ENCODE data around the gene ME1.

The ME1 gene

GRCh38 chr6:83430611-83431544 is at the start of gene ME1:
TSS of gene ME1 (minus strand) at chr6:83431051. CDS start at chr6:83430954, 97 bp downstream.
- peaks cover 0 to 35% (median 28%) of the 10 kb centered on the region in 5 donors for H3K4me1 ChIP-seq (ENCODE audit: control insufficient read depth in 5 of 5, insufficient read depth in 5 of 5, low read length in 5 of 5)
- peak within 1 kb of the TSS; percentile 82 for H3K27ac ChIP-seq (ENCODE audit: low read depth, low read length)

GRCh38 chr6:83480470-83480869 is 49.6 kb upstream of the ME1 start:
- H3K4me3 ChIP-seq (ENCODE audit: low read depth in 1 of 5, low read length in 5 of 5), result no peak overlapping the region

More at GRCh38 chr6:83430611-83431544, at the start of gene ME1:
- Histone ChIP-seq H3K27me3 (ENCODE audit: control insufficient read depth in 5 of 5, insufficient read depth in 4 of 5, low read length in 5 of 5) (no peaks in the 10 kb centered on the region), H3K9me3 (ENCODE audit: control insufficient read depth in 5 of 5, low read length in 5 of 5) (no peaks in the 10 kb centered on the region), H3K4me3 (ENCODE audit: low read depth in 1 of 5, low read length in 5 of 5) (peak within 1 kb of the TSS; percentile 65 to 91 (median 78)), H3K36me3 (ENCODE audit: control insufficient read depth in 5 of 5, insufficient read depth in 5 of 5, low read length in 5 of 5) (no peaks in the 10 kb centered on the region), H3K9ac (ENCODE audit: low read length in 5 of 5) (peak within 1 kb of the TSS; percentile 79 to 92 (median 87))

GRCh38 chr6:83479389-83479788 is 48.5 kb upstream of the ME1 start:
- peaks cover 0 to 12% (median 4%) of the 10 kb centered on the region in 5 donors for H3K4me1 ChIP-seq (ENCODE audit: control insufficient read depth in 5 of 5, insufficient read depth in 5 of 5, low read length in 5 of 5)
- H3K27ac ChIP-seq (ENCODE audit: low read depth, low read length), result no peak overlapping the region
- H3K27me3 ChIP-seq (ENCODE audit: control insufficient read depth in 5 of 5, insufficient read depth in 4 of 5, low read length in 5 of 5), result no peaks in the 10 kb centered on the region
- H3K9me3 ChIP-seq (ENCODE audit: control insufficient read depth in 5 of 5, low read length in 5 of 5), result no peaks in the 10 kb centered on the region
- no peak overlapping the region for H3K4me3 ChIP-seq (ENCODE audit: low read depth in 1 of 5, low read length in 5 of 5)
- no peak overlapping the region for H3K9ac ChIP-seq (ENCODE audit: low read length in 5 of 5)
- H3K36me3 ChIP-seq (ENCODE audit: control insufficient read depth in 5 of 5, insufficient read depth in 5 of 5, low read length in 5 of 5), result no peaks in the 10 kb centered on the region

More at GRCh38 chr6:83480470-83480869, 49.6 kb upstream of the ME1 start:
- Histone ChIP-seq H3K27ac (ENCODE audit: low read depth, low read length) (no peak overlapping the region), H3K9me3 (ENCODE audit: control insufficient read depth in 5 of 5, low read length in 5 of 5) (no peaks in the 10 kb centered on the region), H3K9ac (ENCODE audit: low read length in 5 of 5) (no peak overlapping the region), H3K4me1 (ENCODE audit: control insufficient read depth in 5 of 5, insufficient read depth in 5 of 5, low read length in 5 of 5) (peaks cover 0 to 6% (median 0%) of the 10 kb centered on the region in 5 donors), H3K27me3 (ENCODE audit: control insufficient read depth in 5 of 5, insufficient read depth in 4 of 5, low read length in 5 of 5) (no peaks in the 10 kb centered on the region), H3K36me3 (ENCODE audit: control insufficient read depth in 5 of 5, insufficient read depth in 5 of 5, low read length in 5 of 5) (no peaks in the 10 kb centered on the region)

GRCh38 chr6:83476971-83477370 is 46.1 kb upstream of the ME1 start:
- Histone ChIP-seq H3K27me3 (ENCODE audit: control insufficient read depth in 5 of 5, insufficient read depth in 4 of 5, low read length in 5 of 5) (no peaks in the 10 kb centered on the region), H3K9me3 (ENCODE audit: control insufficient read depth in 5 of 5, low read length in 5 of 5) (no peaks in the 10 kb centered on the region), H3K4me3 (ENCODE audit: low read depth in 1 of 5, low read length in 5 of 5) (no peak overlapping the region), H3K27ac (ENCODE audit: low read depth, low read length) (no peak overlapping the region), H3K36me3 (ENCODE audit: control insufficient read depth in 5 of 5, insufficient read depth in 5 of 5, low read length in 5 of 5) (no peaks in the 10 kb centered on the region), H3K4me1 (ENCODE audit: control insufficient read depth in 5 of 5, insufficient read depth in 5 of 5, low read length in 5 of 5) (peaks cover 3 to 25% (median 8%) of the 10 kb centered on the region in 5 donors), H3K9ac (ENCODE audit: low read length in 5 of 5) (no peak overlapping the region)

- H3K36me3 ChIP-seq (ENCODE audit: control insufficient read depth in 5 of 5, insufficient read depth in 5 of 5, low read length in 5 of 5), result no peaks in the 10 kb centered on the region
- peak overlapping the region; percentile 33 for H3K27ac ChIP-seq (ENCODE audit: low read depth, low read length)
- H3K4me1 ChIP-seq (ENCODE audit: control insufficient read depth in 5 of 5, insufficient read depth in 5 of 5, low read length in 5 of 5), result peaks cover 3 to 19% (median 8%) of the 10 kb centered on the region in 5 donors
- peak overlapping the region in 2 of 5 donors; percentile 16 to 37 for H3K4me3 ChIP-seq (ENCODE audit: low read depth in 1 of 5, low read length in 5 of 5)
- H3K27me3 ChIP-seq (ENCODE audit: control insufficient read depth in 5 of 5, insufficient read depth in 4 of 5, low read length in 5 of 5), result no peaks in the 10 kb centered on the region
- H3K9ac ChIP-seq (ENCODE audit: low read length in 5 of 5), result no peak overlapping the region
- no peaks in the 10 kb centered on the region for H3K9me3 ChIP-seq (ENCODE audit: control insufficient read depth in 5 of 5, low read length in 5 of 5)
These were observed 43.5 kb upstream of the ME1 start for GRCh38 chr6:83474309-83474708.

GRCh38 chr6:83472767-83473166 is 41.9 kb upstream of the ME1 start:
- no peak overlapping the region for H3K27ac ChIP-seq (ENCODE audit: low read depth, low read length)
- H3K4me3 ChIP-seq (ENCODE audit: low read depth in 1 of 5, low read length in 5 of 5), result no peak overlapping the region
- H3K9ac ChIP-seq (ENCODE audit: low read length in 5 of 5), result no peak overlapping the region
- H3K9me3 ChIP-seq (ENCODE audit: control insufficient read depth in 5 of 5, low read length in 5 of 5), result no peaks in the 10 kb centered on the region
- H3K36me3 ChIP-seq (ENCODE audit: control insufficient read depth in 5 of 5, insufficient read depth in 5 of 5, low read length in 5 of 5), result no peaks in the 10 kb centered on the region
- H3K27me3 ChIP-seq (ENCODE audit: control insufficient read depth in 5 of 5, insufficient read depth in 4 of 5, low read length in 5 of 5), result no peaks in the 10 kb centered on the region
- H3K4me1 ChIP-seq (ENCODE audit: control insufficient read depth in 5 of 5, insufficient read depth in 5 of 5, low read length in 5 of 5), result peaks cover 3 to 19% (median 8%) of the 10 kb centered on the region in 5 donors

- Histone ChIP-seq H3K4me1 (ENCODE audit: control insufficient read depth in 5 of 5, insufficient read depth in 5 of 5, low read length in 5 of 5) (peaks cover 3 to 21% (median 14%) of the 10 kb centered on the region in 5 donors), H3K36me3 (ENCODE audit: control insufficient read depth in 5 of 5, insufficient read depth in 5 of 5, low read length in 5 of 5) (no peaks in the 10 kb centered on the region), H3K9ac (ENCODE audit: low read length in 5 of 5) (no peak overlapping the region), H3K27me3 (ENCODE audit: control insufficient read depth in 5 of 5, insufficient read depth in 4 of 5, low read length in 5 of 5) (no peaks in the 10 kb centered on the region), H3K27ac (ENCODE audit: low read depth, low read length) (no peak overlapping the region), H3K9me3 (ENCODE audit: control insufficient read depth in 5 of 5, low read length in 5 of 5) (no peaks in the 10 kb centered on the region), H3K4me3 (ENCODE audit: low read depth in 1 of 5, low read length in 5 of 5) (no peak overlapping the region)
These were observed 39.7 kb upstream of the ME1 start for GRCh38 chr6:83470587-83470986.

- H3K4me3 ChIP-seq (ENCODE audit: low read depth in 1 of 5, low read length in 5 of 5), result no peak overlapping the region
- no peak overlapping the region for H3K27ac ChIP-seq (ENCODE audit: low read depth, low read length)
- H3K36me3 ChIP-seq (ENCODE audit: control insufficient read depth in 5 of 5, insufficient read depth in 5 of 5, low read length in 5 of 5), result no peaks in the 10 kb centered on the region
- H3K9ac ChIP-seq (ENCODE audit: low read length in 5 of 5), result no peak overlapping the region
- no peaks in the 10 kb centered on the region for H3K27me3 ChIP-seq (ENCODE audit: control insufficient read depth in 5 of 5, insufficient read depth in 4 of 5, low read length in 5 of 5)
- peaks cover 3 to 21% (median 14%) of the 10 kb centered on the region in 5 donors for H3K4me1 ChIP-seq (ENCODE audit: control insufficient read depth in 5 of 5, insufficient read depth in 5 of 5, low read length in 5 of 5)
- no peaks in the 10 kb centered on the region for H3K9me3 ChIP-seq (ENCODE audit: control insufficient read depth in 5 of 5, low read length in 5 of 5)
These were observed 39.1 kb upstream of the ME1 start for GRCh38 chr6:83470001-83470400.

GRCh38 chr6:83467620-83468036 is 36.8 kb upstream of the ME1 start:
- H3K4me1 ChIP-seq (ENCODE audit: control insufficient read depth in 5 of 5, insufficient read depth in 5 of 5, low read length in 5 of 5), result peaks cover 0 to 21% (median 0%) of the 10 kb centered on the region in 5 donors
- H3K27ac ChIP-seq (ENCODE audit: low read depth, low read length), result no peak overlapping the region
- no peak overlapping the region for H3K4me3 ChIP-seq (ENCODE audit: low read depth in 1 of 5, low read length in 5 of 5)
- no peaks in the 10 kb centered on the region for H3K36me3 ChIP-seq (ENCODE audit: control insufficient read depth in 5 of 5, insufficient read depth in 5 of 5, low read length in 5 of 5)
- H3K9ac ChIP-seq (ENCODE audit: low read length in 5 of 5), result no peak overlapping the region
- no peaks in the 10 kb centered on the region for H3K9me3 ChIP-seq (ENCODE audit: control insufficient read depth in 5 of 5, low read length in 5 of 5)
- H3K27me3 ChIP-seq (ENCODE audit: control insufficient read depth in 5 of 5, insufficient read depth in 4 of 5, low read length in 5 of 5), result no peaks in the 10 kb centered on the region

- H3K9ac ChIP-seq (ENCODE audit: low read length in 5 of 5), result no peak overlapping the region
- H3K27ac ChIP-seq (ENCODE audit: low read depth, low read length), result no peak overlapping the region
- no peaks in the 10 kb centered on the region for H3K36me3 ChIP-seq (ENCODE audit: control insufficient read depth in 5 of 5, insufficient read depth in 5 of 5, low read length in 5 of 5)
- H3K4me1 ChIP-seq (ENCODE audit: control insufficient read depth in 5 of 5, insufficient read depth in 5 of 5, low read length in 5 of 5), result peaks cover 0 to 21% (median 0%) of the 10 kb centered on the region in 5 donors
- H3K4me3 ChIP-seq (ENCODE audit: low read depth in 1 of 5, low read length in 5 of 5), result no peak overlapping the region
- H3K27me3 ChIP-seq (ENCODE audit: control insufficient read depth in 5 of 5, insufficient read depth in 4 of 5, low read length in 5 of 5), result no peaks in the 10 kb centered on the region
- H3K9me3 ChIP-seq (ENCODE audit: control insufficient read depth in 5 of 5, low read length in 5 of 5), result no peaks in the 10 kb centered on the region
These were observed 35.5 kb upstream of the ME1 start for GRCh38 chr6:83466328-83466727.

All from subcutaneous abdominal adipose tissue (tissue), 5 donors.